Stimulated activated CD4-positive, alpha-beta T cell treated with anti-CD3 and anti-CD28 coated beads, Interleukin-15, amount 100 ng/mL, for 24 hours (primary cell): ENCODE results near the gene CUX1.
"Not testable (repeated sequence)": the region's sequence is repeated elsewhere in the genome, so short reads cannot be mapped to it uniquely, and the experiment has no call there.

Source experiments
- DNase-seq: peaks from one replicate; pipeline ENCODE4 v3.0.0-alpha.2; 2020

The CUX1 gene

DNA sequence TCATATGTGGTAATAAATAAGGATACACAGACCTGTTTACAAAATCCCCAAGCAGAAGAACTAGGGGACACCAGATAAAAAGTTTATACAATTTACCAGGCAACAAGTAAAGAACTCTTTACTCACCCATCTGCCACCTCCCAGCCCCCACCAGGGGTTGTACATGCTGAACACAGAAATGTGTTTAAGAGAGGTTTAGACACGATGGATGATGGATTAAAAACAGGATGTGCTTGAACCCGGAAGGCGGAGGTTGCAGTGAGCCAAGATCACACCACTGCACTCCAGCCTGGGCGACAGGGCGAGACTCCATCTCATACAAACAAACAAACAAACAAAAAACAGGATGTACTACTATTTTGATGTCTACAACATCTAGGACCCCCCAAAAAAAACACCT, 511.4 kb downstream of the CUX1 start:
- DNase-seq = not testable (repeated sequence)

GRCh38 chr7:102329366-102329765, 511.9 kb downstream of the CUX1 start:
- not testable (repeated sequence) for DNase-seq

- not testable (repeated sequence) for DNase-seq
These were observed 513.4 kb downstream of the CUX1 start for GRCh38 chr7:102330666-102331460.
